HG03045 (cell line): ENCODE data around the gene PGGHG.
"Not testable (repeated sequence)": the region's sequence is repeated elsewhere in the genome, so short reads cannot be mapped to it uniquely, and the experiment has no call there.

Experiments used
- ATAC-seq: cut with Tn5 transposase; IDR thresholded peaks from one replicate; pipeline ENCODE4 v1.9.1; 2021; ENCODE audit warnings: mild to moderate bottlenecking, moderate library complexity; ENCODE audit not compliant: unreplicated experiment

The PGGHG gene

DNA sequence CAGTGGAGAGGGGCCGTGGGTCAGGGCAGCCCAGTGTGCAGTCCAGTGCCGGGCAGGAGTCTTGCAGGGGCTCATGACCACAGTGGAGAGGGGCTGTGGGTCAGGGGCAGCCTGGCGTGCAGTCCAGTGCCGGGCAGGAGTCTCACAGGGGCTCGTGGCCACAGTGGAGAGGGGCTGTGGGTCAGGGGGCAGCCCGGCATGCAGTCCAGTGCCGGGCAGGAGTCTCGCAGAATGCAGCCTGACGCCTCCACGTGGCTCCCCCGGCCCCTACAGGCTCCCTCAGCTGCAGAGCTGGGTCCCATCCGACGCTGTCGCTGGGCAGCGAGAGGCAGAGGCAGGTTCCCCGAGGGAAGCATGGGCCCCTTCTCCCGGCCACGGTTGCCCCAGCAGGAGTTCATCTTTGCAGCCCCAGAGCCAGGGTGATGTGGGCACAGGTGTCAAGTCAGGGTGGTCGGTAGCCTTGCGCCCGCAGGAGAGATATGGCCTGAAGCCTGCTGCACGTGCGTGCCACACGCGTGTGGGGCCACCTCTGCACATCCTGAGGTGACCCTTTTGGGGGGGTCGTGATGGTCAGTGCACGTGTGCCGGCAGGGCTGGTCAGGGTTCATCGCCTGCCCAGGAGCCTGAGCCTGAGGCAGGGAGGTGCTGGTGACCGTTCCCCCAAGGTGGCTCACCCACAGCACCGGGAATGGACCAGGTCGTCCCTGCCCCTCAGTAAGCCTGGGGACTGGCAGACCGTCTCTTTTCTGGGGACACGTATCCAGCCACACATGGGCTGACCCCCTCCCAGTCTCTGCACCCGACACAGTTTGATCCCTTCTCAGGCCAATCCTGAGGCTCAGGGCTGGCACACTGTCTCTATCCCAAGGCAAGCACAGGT lies 7.5 kb downstream of the PGGHG start:
- ATAC-seq = no peak

DNA sequence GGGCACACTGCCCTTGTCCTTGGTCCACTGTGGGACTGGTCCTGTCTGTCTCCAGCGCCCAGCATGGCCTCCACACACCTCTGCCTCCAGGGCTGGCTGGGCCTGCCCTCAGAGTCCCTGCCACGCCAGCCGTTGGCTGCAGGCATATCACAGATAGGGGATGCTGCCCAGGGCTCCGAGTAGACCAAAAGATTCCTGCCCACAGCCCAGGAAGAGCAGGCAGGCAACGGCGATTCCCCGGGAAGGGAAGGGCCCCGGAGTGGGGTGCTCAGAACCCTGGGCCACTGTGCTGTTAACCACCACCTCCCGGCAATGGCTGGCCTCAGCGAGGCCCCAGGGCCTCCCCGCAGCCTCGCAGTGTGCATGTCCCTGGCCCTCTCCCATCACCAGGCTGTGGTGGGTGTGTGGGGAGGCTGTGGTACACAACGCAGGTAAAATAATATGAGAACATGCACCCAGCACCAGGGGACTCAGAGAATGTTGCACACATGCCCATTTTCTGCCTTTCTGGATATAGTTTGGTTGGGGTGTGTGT lies 8.2 kb downstream of the PGGHG start:
- ATAC-seq = no peak

DNA sequence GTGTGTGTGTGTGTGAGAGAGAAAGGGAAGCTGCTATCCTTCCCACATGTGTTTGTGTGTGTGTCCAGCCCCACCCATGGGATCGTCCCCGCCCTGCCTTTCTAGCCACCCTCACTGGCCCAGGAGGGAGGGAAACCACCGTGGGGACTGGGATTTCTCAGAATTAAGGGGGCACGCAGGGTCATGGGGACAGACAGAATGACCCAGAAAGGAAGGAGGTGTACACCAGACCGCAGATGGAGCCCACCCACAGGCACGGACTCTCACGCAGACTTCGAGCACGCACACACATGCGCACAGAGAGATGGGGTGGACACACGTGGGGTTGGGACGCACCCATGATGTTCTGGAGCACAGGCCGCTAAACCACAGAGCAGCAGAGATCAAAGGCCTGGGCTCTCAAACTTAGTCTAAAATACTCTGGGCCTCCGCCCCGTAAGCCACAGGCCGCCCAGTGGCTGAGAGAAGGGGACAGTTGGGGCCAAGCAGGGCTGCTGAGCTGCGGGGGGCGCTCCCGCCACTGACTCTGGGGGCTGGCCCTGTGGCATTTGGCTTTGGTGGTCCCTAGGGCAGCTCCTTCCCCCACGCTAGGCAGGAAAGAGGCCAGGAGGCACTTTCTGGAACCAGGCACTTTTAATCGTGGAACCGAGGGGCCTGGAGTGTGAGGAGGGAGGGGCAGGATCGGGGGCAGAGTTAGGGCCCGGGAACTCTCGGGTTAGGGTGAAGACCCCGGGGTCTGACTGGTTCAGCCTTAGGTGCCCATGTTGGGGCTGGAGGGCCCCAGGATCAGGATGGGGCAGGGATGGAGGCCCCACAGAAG lies 8.9 kb downstream of the PGGHG start:
- no peak for ATAC-seq

DNA sequence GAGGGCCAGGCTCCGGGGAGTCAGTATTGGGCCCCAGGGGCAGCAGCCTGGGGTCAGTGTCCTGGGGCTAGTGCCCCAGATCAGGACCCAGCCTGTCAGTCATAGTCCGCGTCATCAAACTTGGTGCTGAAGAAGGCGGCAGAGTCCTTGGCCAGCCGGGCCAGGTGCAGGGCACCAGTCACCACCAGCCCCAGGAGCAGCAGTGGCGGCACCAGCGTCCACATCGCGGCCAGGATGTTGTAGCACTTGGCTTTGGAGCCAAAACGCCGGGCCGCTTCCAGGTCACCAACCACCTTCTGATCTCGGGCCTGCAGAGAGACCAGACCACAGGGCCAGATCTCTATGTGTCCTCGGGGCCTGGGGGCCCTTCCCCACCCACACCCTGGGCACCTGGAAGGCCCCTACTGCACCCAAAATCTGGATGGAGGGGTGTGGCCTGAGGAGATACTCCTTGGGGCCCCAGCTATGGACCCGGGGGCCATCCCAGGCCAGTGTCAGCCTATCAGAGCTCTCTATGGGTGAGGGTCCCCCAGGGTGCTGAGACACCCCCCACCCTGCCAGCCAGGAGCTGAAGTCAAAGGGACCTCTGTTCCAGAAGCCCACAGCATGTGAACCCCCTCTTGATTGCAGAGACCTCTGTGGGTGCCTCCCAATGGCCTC lies 9.6 kb downstream of the PGGHG start:
- no peak for ATAC-seq

DNA sequence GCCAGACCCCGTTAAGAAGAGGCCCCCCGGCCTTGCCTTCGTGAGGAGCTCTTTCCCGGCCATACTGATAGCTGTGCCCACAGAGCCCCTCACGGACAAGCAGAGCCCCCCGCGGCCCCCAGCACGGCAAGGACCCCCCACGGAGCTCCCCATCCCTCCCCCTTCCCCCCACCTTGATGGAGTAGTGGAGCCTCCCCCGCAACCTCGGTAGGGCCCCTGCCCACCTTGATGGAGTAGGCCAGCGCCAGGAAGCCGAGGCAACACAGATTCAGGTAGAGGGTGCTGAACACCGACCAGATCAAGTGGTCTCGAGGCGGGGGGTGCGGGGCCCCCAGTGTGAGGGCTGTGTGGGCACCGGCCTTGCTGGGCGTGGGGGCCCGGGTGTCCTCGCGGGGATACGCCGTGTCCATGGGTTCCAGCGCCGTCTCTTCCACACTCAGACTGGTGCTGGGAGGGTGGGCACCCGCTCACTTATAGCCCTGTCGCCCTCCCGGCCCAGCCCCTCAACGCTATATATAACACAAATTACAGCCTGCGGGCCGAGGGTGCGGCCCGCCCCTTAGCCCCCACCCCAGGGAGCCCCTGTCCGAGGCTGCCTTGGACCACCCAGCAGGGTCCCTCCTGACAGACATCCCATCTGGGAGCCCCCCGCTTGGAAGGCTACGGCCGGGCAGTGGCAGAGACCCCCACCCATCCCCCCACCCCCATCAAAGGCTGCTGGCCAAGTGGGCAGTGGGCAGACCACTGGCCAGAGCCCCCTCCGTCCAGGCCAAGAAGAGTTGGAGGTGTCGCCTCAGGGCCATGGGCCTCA lies 10.4 kb downstream of the PGGHG start, which contains the start of gene IFITM5:
Gene IFITM5 (minus strand): TSS at position 446 of the 811 bp plus-strand sequence. CDS start 36 bp downstream, at position 410.
- no peak for ATAC-seq

DNA sequence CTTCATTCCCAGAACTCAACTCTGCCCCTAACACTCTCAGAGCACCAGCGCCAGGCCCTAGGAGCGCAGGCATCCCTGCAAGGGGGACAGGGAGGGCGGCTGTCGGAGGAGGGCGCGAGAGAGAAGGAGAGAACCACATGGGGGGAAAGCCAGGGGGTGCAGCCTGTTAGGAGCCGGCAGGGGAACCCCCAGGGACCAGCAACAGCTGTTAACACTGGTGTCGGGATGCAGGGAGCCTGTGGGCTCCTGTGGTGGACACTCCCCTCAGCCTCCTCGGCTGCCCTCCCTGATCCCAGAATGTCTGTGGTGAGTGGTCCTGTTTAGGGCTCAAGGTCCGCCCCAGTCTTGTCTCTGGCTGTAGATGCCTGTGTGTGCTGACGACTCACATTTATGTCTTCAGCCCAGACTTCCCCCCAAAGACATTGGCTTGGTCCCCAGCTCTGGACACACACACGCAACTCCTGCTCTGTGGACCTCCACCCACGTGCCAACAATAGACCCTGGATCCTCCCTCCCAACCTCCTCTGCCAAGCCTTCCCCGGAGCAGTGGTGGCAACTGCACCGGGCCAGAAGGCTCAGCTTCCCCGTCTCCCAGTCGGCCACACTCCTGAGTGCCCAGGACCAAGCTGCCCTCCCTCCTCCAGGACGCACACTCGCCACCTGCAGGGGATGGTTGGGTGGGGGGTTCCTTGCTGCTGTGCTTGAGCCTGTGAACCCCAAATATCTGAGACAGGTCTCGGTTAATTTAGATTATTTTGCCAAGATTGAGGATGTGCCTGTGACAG lies 11.2 kb downstream of the PGGHG start:
- no peak for ATAC-seq

DNA sequence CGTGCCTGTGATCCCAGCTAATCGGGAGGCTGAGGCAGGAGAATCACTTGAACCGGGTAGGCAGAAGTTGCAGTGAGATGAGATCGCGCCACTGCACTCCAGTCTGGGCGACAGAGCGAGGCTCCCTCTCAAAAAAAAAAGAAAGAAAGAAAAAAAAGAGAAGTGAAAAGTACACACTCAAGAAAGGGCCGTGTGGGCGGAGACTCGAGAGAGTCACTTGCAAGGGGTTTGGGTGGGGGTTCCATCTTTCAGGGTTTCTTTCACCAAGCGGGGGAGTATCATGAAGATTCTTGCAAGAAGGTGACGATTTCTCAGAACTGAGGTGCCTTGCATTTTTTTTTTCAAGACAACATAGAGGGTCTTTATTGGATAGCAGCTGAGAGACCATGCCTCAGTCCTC lies 14.4 kb downstream of the PGGHG start:
- no peak for ATAC-seq

DNA sequence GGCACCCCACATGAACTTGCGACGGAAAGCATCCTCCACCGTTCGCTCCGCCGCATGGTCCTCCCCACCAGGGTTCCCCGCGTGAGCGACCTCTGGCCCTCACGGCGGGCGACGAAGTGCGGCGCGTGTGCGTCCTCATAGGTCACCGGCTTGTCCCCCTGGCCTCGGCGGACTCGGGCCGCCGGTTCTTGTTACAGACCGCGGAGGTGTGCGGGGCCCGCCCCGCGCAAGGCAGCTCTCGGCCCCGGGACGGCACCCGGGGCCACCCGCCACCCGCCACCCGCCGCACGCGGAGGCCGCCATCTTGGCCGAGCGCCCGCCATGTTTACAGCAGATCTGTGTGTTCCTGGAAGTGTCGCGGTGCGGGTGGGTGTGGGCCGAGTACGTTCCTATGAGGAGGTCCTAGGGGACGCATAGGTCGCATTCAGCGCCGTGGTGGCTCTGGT lies 15.2 kb downstream of the PGGHG start:
- ATAC-seq = no peak

DNA sequence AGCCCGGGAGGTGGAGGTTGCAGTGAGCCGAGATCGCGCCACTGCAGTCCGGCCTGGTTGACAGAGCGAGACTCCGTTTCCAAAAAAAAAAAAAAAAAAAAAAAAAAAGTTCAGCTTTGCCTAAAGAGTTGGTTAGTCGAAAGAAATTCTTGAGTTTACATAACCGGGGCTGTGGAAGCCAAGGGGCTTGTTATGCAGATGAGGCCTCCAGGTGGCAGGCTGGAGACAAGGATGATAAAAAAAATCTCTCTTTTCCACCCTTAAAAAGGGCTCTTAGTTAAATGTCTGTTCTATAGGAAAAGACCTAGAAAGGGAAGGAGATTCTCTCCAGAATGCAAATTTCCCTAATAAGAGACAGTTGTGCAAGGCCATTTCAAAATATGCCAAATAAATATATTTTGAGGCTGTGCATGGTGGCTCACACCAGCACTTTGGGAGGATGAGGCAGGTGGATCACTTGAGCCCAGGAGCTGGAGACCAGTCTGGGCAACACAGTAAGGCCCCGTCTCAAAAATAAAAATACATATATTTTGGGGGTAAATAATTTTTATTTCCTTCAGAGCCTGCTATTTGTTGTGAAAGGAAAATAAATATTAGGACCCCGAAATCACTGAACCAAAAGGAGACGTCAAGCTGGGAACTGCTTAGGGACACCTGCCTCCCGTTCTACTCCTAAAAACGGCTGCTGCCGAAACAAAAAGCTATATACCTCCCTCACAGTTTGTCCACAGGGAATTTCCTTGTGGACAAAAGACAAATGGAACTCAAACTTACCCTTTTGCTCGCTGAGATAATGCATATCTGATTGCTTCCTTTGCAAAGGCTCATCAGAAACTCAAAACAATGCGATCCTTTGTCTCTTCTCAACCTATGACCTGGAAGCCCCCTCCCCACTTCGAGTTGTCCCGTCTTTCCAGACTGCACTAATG lies 16.3 kb downstream of the PGGHG start:
- ATAC-seq = no peak

DNA sequence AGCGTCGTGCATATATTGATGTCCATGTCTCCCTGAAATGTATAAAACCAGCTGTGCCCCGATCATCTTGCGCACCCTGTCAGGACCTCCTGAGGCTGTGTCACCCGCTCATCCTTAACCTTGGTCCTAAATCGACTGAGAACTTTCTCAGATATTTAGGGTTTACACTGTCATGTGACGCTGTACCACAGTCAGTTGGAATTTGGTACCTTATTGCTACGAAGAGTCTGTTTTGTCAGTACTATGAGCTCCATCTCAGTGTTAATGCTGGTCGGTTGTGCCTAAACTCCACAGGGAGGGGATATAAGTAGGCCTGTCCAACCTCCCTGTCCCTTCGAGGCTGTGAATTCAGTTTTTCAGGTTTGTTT lies 16.9 kb downstream of the PGGHG start:
- ATAC-seq = no peak

DNA sequence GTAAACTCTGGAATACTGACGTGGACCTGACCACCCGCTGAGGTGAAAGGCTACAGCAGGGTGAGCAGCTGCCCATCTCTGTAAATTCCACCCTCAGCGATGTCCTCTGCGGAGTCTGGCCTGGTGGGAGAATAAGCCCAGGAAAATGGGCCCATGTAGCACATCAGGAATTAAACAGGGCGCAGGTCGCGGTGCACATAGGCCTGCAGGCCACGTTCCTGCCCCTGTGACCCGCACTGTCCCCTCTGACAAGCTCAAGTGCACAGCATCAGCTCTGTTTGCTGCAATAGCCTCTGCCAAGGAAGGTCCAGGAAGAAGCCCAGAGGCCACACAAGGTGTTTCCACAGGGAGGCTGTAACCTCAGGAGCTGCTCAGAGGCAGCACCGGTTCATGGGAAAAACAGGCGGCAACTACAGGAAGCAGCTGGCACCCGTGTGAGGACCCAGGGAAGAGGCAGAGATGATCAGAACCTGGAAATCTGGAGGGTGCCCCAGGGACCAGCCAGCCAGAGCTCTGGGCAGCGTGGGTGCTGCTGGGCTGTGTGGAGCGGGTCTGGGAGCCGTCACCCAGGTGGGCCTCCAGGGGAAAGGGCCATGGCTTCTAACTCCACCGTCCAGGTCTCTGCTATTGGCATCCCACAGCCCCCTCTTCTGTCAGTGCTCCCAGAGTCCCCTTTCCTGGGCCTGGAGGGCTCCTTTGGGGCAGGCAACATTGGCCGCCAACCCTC lies 17.9 kb downstream of the PGGHG start:
- no peak for ATAC-seq

DNA sequence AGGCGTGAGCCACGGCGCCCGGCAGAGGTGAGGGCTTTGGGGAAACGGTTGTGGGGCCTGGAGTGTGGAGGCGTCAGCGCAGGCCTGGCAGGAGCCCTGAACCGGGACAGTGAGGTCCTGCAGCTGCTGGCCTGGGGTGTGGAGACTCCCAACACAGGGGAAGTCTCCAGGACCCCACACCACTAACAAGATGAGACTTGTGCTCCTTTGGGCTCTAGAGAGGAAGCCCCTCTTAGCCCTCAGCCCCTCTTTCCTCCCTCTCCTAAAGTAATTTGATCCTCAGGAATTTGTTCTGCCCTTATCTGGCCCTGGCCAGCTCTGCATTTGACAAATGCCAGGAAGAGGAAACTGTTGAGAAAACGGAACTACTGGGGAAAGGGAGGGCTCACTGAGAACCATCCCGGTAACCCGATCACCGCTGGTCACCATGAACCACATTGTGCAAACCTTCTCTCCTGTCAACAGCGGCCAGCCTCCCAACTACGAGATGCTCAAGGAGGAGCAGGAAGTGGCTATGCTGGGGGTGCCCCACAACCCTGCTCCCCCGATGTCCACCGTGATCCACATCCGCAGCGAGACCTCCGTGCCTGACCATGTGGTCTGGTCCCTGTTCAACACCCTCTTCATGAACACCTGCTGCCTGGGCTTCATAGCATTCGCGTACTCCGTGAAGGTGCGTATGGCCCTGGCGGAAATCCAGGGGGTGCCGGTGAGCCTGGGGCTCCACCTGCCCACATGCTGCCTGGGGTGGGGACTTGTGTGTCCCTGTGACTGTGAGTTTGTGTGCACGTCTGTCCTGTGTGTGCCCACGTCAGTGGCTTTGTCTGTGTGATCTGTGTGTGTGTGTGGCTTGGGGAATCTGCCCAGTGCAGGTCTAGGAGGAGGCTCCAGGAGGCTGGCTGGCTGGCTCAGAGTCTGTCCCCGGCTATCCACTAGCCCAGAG lies 19.1 kb downstream of the PGGHG start, which contains the start of gene IFITM2:
Gene IFITM2 (plus strand): TSS at position 51 of the 943 bp plus-strand sequence. CDS start 377 bp downstream, at position 428.
- ATAC-seq = not testable (repeated sequence)

DNA sequence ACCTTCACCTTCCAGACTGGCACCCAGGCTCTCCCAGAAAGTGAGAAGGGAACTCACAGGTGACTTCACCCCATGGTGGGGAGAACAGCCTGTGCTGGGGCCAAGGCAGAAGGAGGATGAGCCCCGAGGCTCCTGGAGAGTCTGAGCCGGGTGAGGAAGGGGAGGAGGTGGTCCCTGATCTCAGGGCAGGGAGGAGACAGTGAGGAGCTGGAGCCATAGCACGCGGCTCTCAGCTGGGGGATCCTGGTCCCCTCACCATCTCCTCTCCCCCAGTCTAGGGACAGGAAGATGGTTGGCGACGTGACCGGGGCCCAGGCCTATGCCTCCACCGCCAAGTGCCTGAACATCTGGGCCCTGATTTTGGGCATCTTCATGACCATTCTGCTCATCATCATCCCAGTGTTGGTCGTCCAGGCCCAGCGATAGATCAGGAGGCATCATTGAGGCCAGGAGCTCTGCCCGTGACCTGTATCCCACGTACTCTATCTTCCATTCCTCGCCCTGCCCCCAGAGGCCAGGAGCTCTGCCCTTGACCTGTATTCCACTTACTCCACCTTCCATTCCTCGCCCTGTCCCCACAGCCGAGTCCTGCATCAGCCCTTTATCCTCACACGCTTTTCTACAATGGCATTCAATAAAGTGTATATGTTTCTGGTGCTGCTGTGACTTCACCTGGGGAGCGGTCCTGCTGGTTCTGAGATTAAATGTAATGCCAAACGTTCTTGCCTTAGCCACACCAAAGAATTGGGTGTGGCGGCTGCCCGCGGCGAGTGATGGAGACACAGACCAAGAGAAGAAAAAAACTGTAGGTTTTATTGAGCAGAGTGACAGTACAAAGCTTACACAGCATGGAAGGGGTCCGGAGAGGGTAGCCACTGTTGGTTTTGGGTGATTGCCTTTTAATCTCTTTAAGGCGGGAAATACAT lies 20.1 kb downstream of the PGGHG start:
- ATAC-seq = not testable (repeated sequence)

DNA sequence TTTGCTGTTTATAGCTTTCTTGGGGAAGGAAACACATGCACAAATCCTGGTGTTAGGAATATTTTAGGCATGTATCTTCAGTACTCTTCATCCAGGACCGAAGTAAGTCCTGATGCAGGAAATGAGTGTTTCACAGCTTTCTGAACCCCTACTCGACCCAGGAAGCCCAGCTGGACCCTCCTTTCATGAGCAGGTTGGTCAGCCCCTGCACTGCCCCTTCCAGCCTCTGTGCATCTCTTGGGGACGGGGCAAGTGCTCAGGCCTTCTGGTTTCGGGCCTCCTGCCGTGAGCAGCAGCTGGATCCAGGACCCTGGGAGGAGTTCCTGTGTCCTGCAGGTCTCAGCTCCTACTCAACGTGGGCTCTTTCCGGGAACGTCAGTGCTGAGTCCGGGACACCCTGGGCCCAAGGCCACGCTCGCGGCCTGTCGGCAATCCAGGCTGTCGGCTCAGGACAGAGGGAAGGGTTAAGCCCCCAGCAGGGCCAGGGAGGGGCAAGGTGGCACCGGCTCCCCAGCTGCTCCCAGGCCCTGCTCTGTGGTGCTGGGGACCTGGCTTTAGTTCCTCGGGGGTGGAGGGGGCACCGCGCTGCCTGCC lies 21.1 kb downstream of the PGGHG start:
- not testable (repeated sequence) for ATAC-seq
